CD4-positive, CD25-positive, alpha-beta regulatory T cell (primary cell): Measurements from ENCODE around the gene LGR4. TPM values are rescaled to one million over a fixed set of nuclear protein-coding genes. Genes with fewer than 3 reads are reported as not detected.

ENCODE experiments used
- ATAC-seq, 2 donors: fragments of 150-1000 bp; cut with Tn5 transposase; one replicate each; pipeline ENCODE4 v1.10.0; 2021; ENCODE audit warnings: low read depth in 2 of 2, moderate number of reproducible peaks in 2 of 2, moderate library complexity in 1 of 2
- DNase-seq, 3 donors: peaks; one replicate each; pipeline versions ENCODE4 v3.0.0 to v3.0.0-alpha.2; 2012 to 2022; ENCODE audit warnings: mixed read lengths in 1 of 3
- H3K27ac ChIP-seq: one replicate; pipeline ENCODE4 v1.7.0; 2013; ENCODE audit warnings: mild to moderate bottlenecking, low read length; ENCODE audit not compliant: insufficient read depth, poor library complexity, severe bottlenecking
- H3K27me3 ChIP-seq: one replicate; pipeline ENCODE4 v1.7.0; 2013; ENCODE audit warnings: low read length; ENCODE audit not compliant: control insufficient read depth, insufficient read depth
- H3K36me3 ChIP-seq: one replicate; pipeline ENCODE4 v1.7.0; 2013; ENCODE audit warnings: mild to moderate bottlenecking, low read length, moderate library complexity; ENCODE audit not compliant: control insufficient read depth, insufficient read depth
- H3K4me1 ChIP-seq: 2 replicates; pipeline ENCODE4 v1.7.0; 2013; ENCODE audit warnings: mild to moderate bottlenecking, low read length; ENCODE audit not compliant: insufficient read depth, control insufficient read depth, poor library complexity, severe bottlenecking
- H3K4me3 ChIP-seq: one replicate; pipeline ENCODE4 v1.7.0; 2013; ENCODE audit warnings: low read depth, mild to moderate bottlenecking, low read length, moderate library complexity
- H3K9me3 ChIP-seq, 2 experiments: 1 replicate in 1 of 2; 2 replicates in 1 of 2; pipeline ENCODE4 v1.7.0; 2013; ENCODE audit warnings: low read length in 2 of 2, mild to moderate bottlenecking in 1 of 2, moderate library complexity in 1 of 2; ENCODE audit not compliant: control insufficient read depth in 2 of 2
- H3K27ac Mint-ChIP-seq, 3 donors: one replicate each; pipeline ENCODE4 v1.8.0; 2020 to 2022; ENCODE audit warnings: mild to moderate bottlenecking in 3 of 3, mixed read lengths in 3 of 3, moderate library complexity in 2 of 3
- H3K27me3 Mint-ChIP-seq: one replicate; pipeline ENCODE4 v1.8.0; 2022; ENCODE audit warnings: mild to moderate bottlenecking, mixed read lengths
- H3K36me3 Mint-ChIP-seq: one replicate; pipeline ENCODE4 v1.8.0; 2020; ENCODE audit warnings: mixed read lengths
- H3K4me1 Mint-ChIP-seq, 4 donors: one replicate each; pipeline ENCODE4 v1.8.0; 2020 to 2022; ENCODE audit warnings: mixed read lengths in 4 of 4, mild to moderate bottlenecking in 1 of 4
- H3K4me3 Mint-ChIP-seq, 4 donors: one replicate each; pipeline ENCODE4 v1.8.0; 2020 to 2022; ENCODE audit warnings: mild to moderate bottlenecking in 4 of 4, mixed read lengths in 4 of 4, moderate library complexity in 3 of 4
- H3K9me3 Mint-ChIP-seq, 7 donors: one replicate each; pipeline ENCODE4 v1.8.0; 2020 to 2022; ENCODE audit warnings: mixed read lengths in 7 of 7, mild to moderate bottlenecking in 3 of 7, moderate library complexity in 2 of 7
- polyA plus RNA-seq, 4 donors: library from polyadenylated mRNA; unstranded; fragments of 300-500 nt; fragmentation: Illumina TruSeq; gene quantifications; one replicate each; pipeline ENCODE4 v1.2.3, GENCODE V29; 2021
- total RNA-seq: library from RNA; stranded (reverse); gene quantifications from one replicate; pipeline ENCODE4 v1.2.3, GENCODE V29; 2022

LGR4 gene
- total and polyA plus RNA-seq, 5 donors from 2014 or later, result 0.27 to 2.7 (median 0.45) TPM; not detected in 1

- H3K4me3 Mint-ChIP-seq, result no peak overlapping the region
- no peaks in the 10 kb centered on the region for H3K9me3 ChIP-seq
- no peak overlapping the region for H3K27ac Mint-ChIP-seq
- DNase-seq, result no peak
- H3K9me3 Mint-ChIP-seq, result no peaks in the 10 kb centered on the region
- no peaks in the 10 kb centered on the region for H3K36me3 ChIP-seq
- no peaks in the 10 kb centered on the region for H3K36me3 Mint-ChIP-seq
- no peak overlapping the region for H3K27ac ChIP-seq
- no peak for ATAC-seq
- peaks cover 0 to 51% (median 6%) of the 10 kb centered on the region in 4 donors for H3K4me1 Mint-ChIP-seq
- peaks cover 7% of the 10 kb centered on the region for H3K4me1 ChIP-seq
- H3K27me3 ChIP-seq, result no peaks in the 10 kb centered on the region
- no peaks in the 10 kb centered on the region for H3K27me3 Mint-ChIP-seq
- H3K4me3 ChIP-seq, result no peak overlapping the region
Measured at GRCh38 chr11:27387362-27387761, 85.2 kb downstream of the LGR4 start.

GRCh38 chr11:27386181-27386845, 86.3 kb downstream of the LGR4 start:
- Mint-ChIP-seq H3K4me3 (no peak overlapping the region), H3K9me3 (no peaks in the 10 kb centered on the region), H3K36me3 (peaks cover 4% of the 10 kb centered on the region), H3K27ac (no peak overlapping the region), H3K27me3 (no peaks in the 10 kb centered on the region), H3K4me1 (peaks cover 0 to 51% (median 6%) of the 10 kb centered on the region in 4 donors)
- no peaks in the 10 kb centered on the region for H3K36me3 ChIP-seq
- peaks cover 7% of the 10 kb centered on the region for H3K4me1 ChIP-seq
- H3K9me3 ChIP-seq, result no peaks in the 10 kb centered on the region
- H3K27ac ChIP-seq, result no peak overlapping the region
- H3K4me3 ChIP-seq, result no peak overlapping the region
- no peaks in the 10 kb centered on the region for H3K27me3 ChIP-seq
- DNase-seq, result no peak
- ATAC-seq, result no peak

- ATAC-seq, result no peak
- H3K27ac Mint-ChIP-seq, result no peak overlapping the region
- Histone ChIP-seq H3K27me3 (no peaks in the 10 kb centered on the region), H3K36me3 (no peaks in the 10 kb centered on the region), H3K4me3 (peak overlapping the region; percentile 1), H3K4me1 (peaks cover 7% of the 10 kb centered on the region), H3K9me3 (no peaks in the 10 kb centered on the region), H3K27ac (no peak overlapping the region)
- peak overlapping the region in 1 of 4 donors; percentile 13 for H3K4me3 Mint-ChIP-seq
- peaks cover 0 to 51% (median 6%) of the 10 kb centered on the region in 4 donors for H3K4me1 Mint-ChIP-seq
- DNase-seq, result peak in 1 of 3 donors; percentile 4
- H3K27me3 Mint-ChIP-seq, result no peaks in the 10 kb centered on the region
- H3K36me3 Mint-ChIP-seq, result peaks cover 4% of the 10 kb centered on the region
- H3K9me3 Mint-ChIP-seq, result no peaks in the 10 kb centered on the region
Measured at GRCh38 chr11:27385245-27385644, 87.3 kb downstream of the LGR4 start.

- Histone ChIP-seq H3K4me1 (peaks cover 7% of the 10 kb centered on the region), H3K27me3 (no peaks in the 10 kb centered on the region), H3K27ac (no peak overlapping the region), H3K36me3 (no peaks in the 10 kb centered on the region), H3K9me3 (no peaks in the 10 kb centered on the region), H3K4me3 (no peak overlapping the region)
- no peaks in the 10 kb centered on the region for H3K9me3 Mint-ChIP-seq
- H3K27ac Mint-ChIP-seq, result peak overlapping the region in 1 of 3 donors; percentile 27
- no peak overlapping the region for H3K4me3 Mint-ChIP-seq
- DNase-seq, result no peak
- H3K27me3 Mint-ChIP-seq, result peaks cover 4% of the 10 kb centered on the region
- no peak for ATAC-seq
- H3K4me1 Mint-ChIP-seq, result peaks cover 0 to 42% (median 6%) of the 10 kb centered on the region in 4 donors
- H3K36me3 Mint-ChIP-seq, result peaks cover 4% of the 10 kb centered on the region
Measured at GRCh38 chr11:27384227-27384626, 88.4 kb downstream of the LGR4 start.

- H3K27me3 ChIP-seq, result peaks cover 2% of the 10 kb centered on the region
- Mint-ChIP-seq H3K27ac (no peak overlapping the region), H3K4me3 (no peak overlapping the region), H3K4me1 (peaks cover 0 to 39% (median 3%) of the 10 kb centered on the region in 4 donors), H3K36me3 (peaks cover 4% of the 10 kb centered on the region), H3K27me3 (peaks cover 6% of the 10 kb centered on the region), H3K9me3 (no peaks in the 10 kb centered on the region)
- no peak for DNase-seq
- ATAC-seq, result no peak
- no peak overlapping the region for H3K27ac ChIP-seq
- no peaks in the 10 kb centered on the region for H3K36me3 ChIP-seq
- H3K9me3 ChIP-seq, result no peaks in the 10 kb centered on the region
- peaks cover 7% of the 10 kb centered on the region for H3K4me1 ChIP-seq
- H3K4me3 ChIP-seq, result no peak overlapping the region
Measured at GRCh38 chr11:27383645-27384044, 88.9 kb downstream of the LGR4 start.

- H3K9me3 Mint-ChIP-seq, result no peaks in the 10 kb centered on the region
- peaks cover 7% of the 10 kb centered on the region for H3K4me1 ChIP-seq
- H3K4me1 Mint-ChIP-seq, result peaks cover 0 to 19% (median 0%) of the 10 kb centered on the region in 4 donors
- no peak overlapping the region for H3K4me3 ChIP-seq
- peaks cover 21% of the 10 kb centered on the region for H3K27me3 Mint-ChIP-seq
- H3K27ac Mint-ChIP-seq, result peak overlapping the region in 1 of 3 donors; percentile 12
- no peak overlapping the region for H3K4me3 Mint-ChIP-seq
- no peaks in the 10 kb centered on the region for H3K9me3 ChIP-seq
- DNase-seq, result no peak
- H3K36me3 Mint-ChIP-seq, result peaks cover 4% of the 10 kb centered on the region
- H3K27ac ChIP-seq, result no peak overlapping the region
- peaks cover 5% of the 10 kb centered on the region for H3K27me3 ChIP-seq
- H3K36me3 ChIP-seq, result no peaks in the 10 kb centered on the region
- ATAC-seq, result no peak
Measured at GRCh38 chr11:27381238-27381666, 91.3 kb downstream of the LGR4 start.

- H3K9me3 Mint-ChIP-seq, result no peaks in the 10 kb centered on the region
- no peak for ATAC-seq
Measured at GRCh38 chr11:27380771-27381170, 91.8 kb downstream of the LGR4 start.

GRCh38 chr11:27379449-27379848, 93.1 kb downstream of the LGR4 start:
- Mint-ChIP-seq H3K36me3 (peaks cover 4% of the 10 kb centered on the region), H3K9me3 (no peaks in the 10 kb centered on the region)

More at GRCh38 chr11:27380771-27381170, 91.8 kb downstream of the LGR4 start:
- Mint-ChIP-seq H3K27ac (no peak overlapping the region), H3K4me1 (peaks cover 0 to 19% (median 0%) of the 10 kb centered on the region in 4 donors), H3K27me3 (peaks cover 21% of the 10 kb centered on the region), H3K36me3 (peaks cover 4% of the 10 kb centered on the region), H3K4me3 (no peak overlapping the region)
- Histone ChIP-seq H3K36me3 (no peaks in the 10 kb centered on the region), H3K27me3 (peaks cover 5% of the 10 kb centered on the region), H3K9me3 (no peaks in the 10 kb centered on the region), H3K4me1 (peaks cover 7% of the 10 kb centered on the region), H3K4me3 (no peak overlapping the region), H3K27ac (no peak overlapping the region)
- DNase-seq, result no peak

More at GRCh38 chr11:27379449-27379848, 93.1 kb downstream of the LGR4 start:
- H3K4me3 Mint-ChIP-seq, result no peak overlapping the region
- no peak overlapping the region for H3K4me3 ChIP-seq
- H3K27me3 ChIP-seq, result peaks cover 5% of the 10 kb centered on the region
- no peak overlapping the region for H3K27ac ChIP-seq
- H3K27me3 Mint-ChIP-seq, result peaks cover 21% of the 10 kb centered on the region
- no peak overlapping the region for H3K27ac Mint-ChIP-seq
- H3K4me1 ChIP-seq, result no peaks in the 10 kb centered on the region
- peaks cover 0 to 12% (median 0%) of the 10 kb centered on the region in 4 donors for H3K4me1 Mint-ChIP-seq
- H3K36me3 ChIP-seq, result no peaks in the 10 kb centered on the region
- H3K9me3 ChIP-seq, result no peaks in the 10 kb centered on the region
- DNase-seq, result no peak
- no peak for ATAC-seq
